Midbrain (tissue), 1 donor: ENCODE results near the gene RASAL2.
"Not testable (repeated sequence)": the region's sequence is repeated elsewhere in the genome, so short reads cannot be mapped to it uniquely, and the experiment has no call there.

Experiments
- DNase-seq: peaks from one replicate; lab custom pipeline; 2025; lab: John Stamatoyannopoulos, UW

RASAL2 gene

GRCh38 chr1:178165196-178165595 is 71.3 kb downstream of the RASAL2 start:
- no peak for DNase-seq

GRCh38 chr1:178166429-178167024 is 72.6 kb downstream of the RASAL2 start:
- no peak for DNase-seq

GRCh38 chr1:178168536-178168935 is 74.6 kb downstream of the RASAL2 start:
- no peak for DNase-seq

GRCh38 chr1:178169649-178170048 is 75.7 kb downstream of the RASAL2 start:
- DNase-seq = no peak

- DNase-seq = no peak
These were observed 79.0 kb downstream of the RASAL2 start for GRCh38 chr1:178172939-178173338.

- no peak for DNase-seq
These were observed 80.6 kb downstream of the RASAL2 start for GRCh38 chr1:178174539-178174938.

GRCh38 chr1:178180405-178180804 is 86.5 kb downstream of the RASAL2 start:
- no peak for DNase-seq

- no peak for DNase-seq
These were observed 89.9 kb downstream of the RASAL2 start for GRCh38 chr1:178183796-178184195.

GRCh38 chr1:178188306-178188705 is 94.4 kb downstream of the RASAL2 start:
- no peak for DNase-seq

GRCh38 chr1:178189814-178190213 is 95.9 kb downstream of the RASAL2 start:
- peak; percentile 19 for DNase-seq

- no peak for DNase-seq
These were observed 97.0 kb downstream of the RASAL2 start for GRCh38 chr1:178190881-178191280.

GRCh38 chr1:178192686-178193085 is 98.8 kb downstream of the RASAL2 start:
- DNase-seq = peak; percentile 43

- no peak for DNase-seq
These were observed 102.7 kb downstream of the RASAL2 start for GRCh38 chr1:178196631-178197030.

GRCh38 chr1:178202095-178202494 is 108.2 kb downstream of the RASAL2 start:
- DNase-seq = not testable (repeated sequence)

- not testable (repeated sequence) for DNase-seq
These were observed 108.6 kb downstream of the RASAL2 start for GRCh38 chr1:178202546-178202945.

- not testable (repeated sequence) for DNase-seq
These were observed 114.5 kb downstream of the RASAL2 start for GRCh38 chr1:178208269-178208856.

GRCh38 chr1:178209935-178210334 is 116.0 kb downstream of the RASAL2 start:
- DNase-seq = no peak

- DNase-seq = no peak
These were observed 124.6 kb downstream of the RASAL2 start for GRCh38 chr1:178218550-178218949.

GRCh38 chr1:178220094-178220493 is 126.2 kb downstream of the RASAL2 start:
- DNase-seq = no peak

GRCh38 chr1:178223289-178223688 is 129.4 kb downstream of the RASAL2 start:
- DNase-seq = no peak

- DNase-seq = no peak
These were observed 130.5 kb downstream of the RASAL2 start for GRCh38 chr1:178224358-178224757.

- no peak for DNase-seq
These were observed 137.0 kb downstream of the RASAL2 start for GRCh38 chr1:178230881-178231409.

GRCh38 chr1:178232108-178232507 is 138.2 kb downstream of the RASAL2 start:
- DNase-seq = no peak

GRCh38 chr1:178232949-178233348 is 139.0 kb downstream of the RASAL2 start:
- DNase-seq = no peak
